Measurements from ENCODE around the gene CERT1. TPM values are rescaled to one million over a fixed set of nuclear protein-coding genes. Genes with fewer than 3 reads are reported as not detected.

CERT1 gene
- polyA plus RNA-seq, 1 of the 3 experiments (the other 2 are of a cell fraction), result 4.5 TPM

DNA sequence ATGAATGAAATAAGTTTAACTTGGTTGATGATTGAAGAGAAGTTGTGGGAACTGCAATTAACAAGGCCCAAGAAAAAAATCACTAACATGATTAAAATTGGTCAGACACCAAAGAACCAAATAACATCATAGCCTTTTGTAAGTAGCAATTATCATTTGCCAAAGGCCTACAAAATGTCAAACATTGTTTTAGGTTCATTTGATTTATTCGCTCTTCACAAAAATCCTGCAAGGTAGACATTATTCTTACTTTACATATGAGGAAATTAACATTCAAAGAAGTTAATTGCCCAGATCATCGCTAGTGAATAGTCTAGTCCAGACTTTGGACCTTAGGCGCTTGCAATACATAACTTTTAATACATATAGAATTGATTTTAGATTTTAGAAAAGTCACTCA, 2.9 kb upstream of the CERT1 start (continued):
- TF ChIP-seq FOSL2 (IDR thresholded peaks at IDR 0.05; ENCODE audit: borderline replicate concordance, low read depth), result no peak
- TF ChIP-seq USF2 (IDR thresholded peaks at IDR 0.05; ENCODE audit: borderline replicate concordance, low read depth, low read length), result no peak
- TF ChIP-seq MEF2A (IDR thresholded peaks at IDR 0.05; ENCODE audit: borderline replicate concordance, low read depth), result no peak
- TF ChIP-seq, protein P1, sequence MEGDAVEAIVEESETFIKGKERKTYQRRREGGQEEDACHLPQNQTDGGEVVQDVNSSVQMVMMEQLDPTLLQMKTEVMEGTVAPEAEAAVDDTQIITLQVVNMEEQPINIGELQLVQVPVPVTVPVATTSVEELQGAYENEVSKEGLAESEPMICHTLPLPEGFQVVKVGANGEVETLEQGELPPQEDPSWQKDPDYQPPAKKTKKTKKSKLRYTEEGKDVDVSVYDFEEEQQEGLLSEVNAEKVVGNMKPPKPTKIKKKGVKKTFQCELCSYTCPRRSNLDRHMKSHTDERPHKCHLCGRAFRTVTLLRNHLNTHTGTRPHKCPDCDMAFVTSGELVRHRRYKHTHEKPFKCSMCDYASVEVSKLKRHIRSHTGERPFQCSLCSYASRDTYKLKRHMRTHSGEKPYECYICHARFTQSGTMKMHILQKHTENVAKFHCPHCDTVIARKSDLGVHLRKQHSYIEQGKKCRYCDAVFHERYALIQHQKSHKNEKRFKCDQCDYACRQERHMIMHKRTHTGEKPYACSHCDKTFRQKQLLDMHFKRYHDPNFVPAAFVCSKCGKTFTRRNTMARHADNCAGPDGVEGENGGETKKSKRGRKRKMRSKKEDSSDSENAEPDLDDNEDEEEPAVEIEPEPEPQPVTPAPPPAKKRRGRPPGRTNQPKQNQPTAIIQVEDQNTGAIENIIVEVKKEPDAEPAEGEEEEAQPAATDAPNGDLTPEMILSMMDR (IDR thresholded peaks at IDR 0.05), result no peak

DNA sequence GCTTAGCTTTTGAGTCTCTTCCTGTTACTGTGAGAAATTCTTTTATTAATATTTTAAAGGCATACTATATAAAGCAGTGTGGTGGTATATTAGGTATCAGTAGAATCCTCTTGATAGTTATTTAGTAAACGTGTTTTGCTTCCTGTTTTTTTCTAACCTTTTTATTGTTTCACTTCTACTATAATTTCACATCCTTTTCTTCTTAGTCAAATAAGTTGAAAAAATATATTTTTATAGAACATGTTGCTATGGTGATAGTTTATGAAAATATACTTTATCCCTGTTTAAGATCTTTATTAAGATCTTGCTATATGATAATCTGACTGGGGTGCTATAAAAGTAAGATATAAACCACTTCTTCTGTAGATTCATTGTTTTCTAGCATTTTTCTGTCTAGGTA, 2.4 kb upstream of the CERT1 start:
- Histone ChIP-seq H3K4me3 (ENCODE audit: low read depth in 2 of 2, low read length in 1 of 2) (peak overlapping the region in 1 of 2 experiments; percentile 17; a peak in 1 of 4 replicates), H3K27me3 (ENCODE audit: insufficient read depth) (no peaks in the 10 kb centered on the region), H2AFZ (ENCODE audit: low read depth) (no peak overlapping the region), H4K20me1 (ENCODE audit: insufficient read depth) (peaks cover 2% of the 10 kb centered on the region; the same call in 1 of the 2 replicates), H3K9me2 (no peaks in the 10 kb centered on the region), H3K4me1 (ENCODE audit: control insufficient read depth in 1 of 2, insufficient read depth in 2 of 2, low read depth in 1 of 2, low read length in 1 of 2) (peaks cover 3 to 7% of the 10 kb centered on the region in 2 experiments; a peak in 3 of 4 replicates), H3K79me2 (ENCODE audit: insufficient read depth) (peaks cover 92% of the 10 kb centered on the region), H3K36me3 (replicated peaks in 1 of 2; ENCODE audit: control insufficient read depth in 1 of 2, insufficient read depth in 2 of 2, low read length in 1 of 2) (peaks cover 0 to 5% of the 10 kb centered on the region in 2 experiments), H3K4me2 (peak overlapping the region; percentile 73), H3F3A (replicated peaks; ENCODE audit: insufficient read depth) (peaks cover 10% of the 10 kb centered on the region), H3K9me3 (no peaks in the 10 kb centered on the region), H3K9ac (no peak overlapping the region), H3K27ac (ENCODE audit: low read depth in 2 of 2, low read length in 1 of 2) (no peak overlapping the region)
- DNase-seq, result no peak
- POLR2A ChIA-PET, result no interaction called here
- CTCF ChIA-PET, result no interaction called here
- TF ChIP-seq FOXM1 (IDR thresholded peaks at IDR 0.05; ENCODE audit: low read depth) (no peak), GATA2 (CRISPR knock-in tag; IDR thresholded peaks at IDR 0.05) (no peak), TAF1 (IDR thresholded peaks at IDR 0.05; ENCODE audit: borderline replicate concordance, low read depth, low read length) (no peak), FOSL2 (IDR thresholded peaks at IDR 0.05; ENCODE audit: borderline replicate concordance, low read depth) (no peak), EZH2phosphoT487 (IDR thresholded peaks at IDR 0.05; ENCODE audit: borderline replicate concordance, low read depth) (no peak)
- TF ChIP-seq, protein P1 (IDR thresholded peaks at IDR 0.05), result no peak
- WGBS (ENCODE audit: low lambda C conversion rate), result 88% methylated on average over 1 of the region's 1 CpG

All from SK-N-SH (cell line).